ENCODE data around the gene GIMAP8. TPM values are rescaled to one million over a fixed set of nuclear protein-coding genes. Genes with fewer than 3 reads are reported as not detected.

GIMAP8 gene
- total and polyA plus RNA-seq, 2 of the 8 experiments (the other 6 are each of a cell fraction or from before 2014, with no cell fraction given), result not detected

DNA sequence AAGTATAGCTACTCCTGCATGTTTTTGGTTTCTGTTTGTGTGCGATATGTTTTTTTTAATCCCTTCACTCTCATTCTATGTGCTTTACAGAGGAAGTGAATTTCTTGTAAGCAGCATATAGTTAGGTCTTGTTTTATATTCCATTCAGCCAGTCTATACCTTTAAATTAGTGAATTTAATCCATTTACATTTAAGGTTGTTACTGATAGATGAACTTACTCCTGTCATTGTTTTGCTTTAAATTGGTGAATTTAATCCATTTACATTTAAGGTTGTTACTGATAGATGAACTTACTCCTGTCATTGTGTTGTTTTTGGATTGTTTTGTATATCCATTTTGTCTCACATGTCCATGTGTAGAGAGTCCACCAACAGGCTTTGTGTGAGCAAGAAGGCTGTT lies 11.1 kb downstream of the GIMAP8 start (continued):
- no peak for TF ChIP-seq RBBP5 (IDR thresholded peaks at IDR 0.05; ENCODE audit: borderline replicate concordance, low read depth, low read length)

DNA sequence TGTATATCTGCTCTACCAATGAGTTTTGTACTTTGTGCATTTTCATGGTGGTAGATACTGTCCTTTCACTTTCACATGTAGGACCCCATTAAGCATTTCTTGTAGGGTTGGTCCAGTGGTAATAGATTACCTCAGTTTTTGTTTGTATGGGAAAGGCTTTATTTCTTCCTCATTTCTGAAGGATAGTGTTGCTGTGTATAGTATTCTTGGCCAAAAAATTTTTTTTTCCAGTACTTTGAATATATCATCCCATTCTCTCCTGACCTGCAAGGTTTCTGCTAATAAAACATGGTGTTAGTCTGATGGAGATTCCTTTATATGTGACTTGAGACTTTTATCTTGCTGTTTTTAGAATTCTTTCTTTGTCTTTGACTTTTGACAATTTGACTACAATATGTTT lies 12.0 kb downstream of the GIMAP8 start:
- peaks cover 0 to 6% of the 10 kb centered on the region in 2 experiments; a peak in 2 of 4 replicates for H3K9me3 ChIP-seq (ENCODE audit: insufficient read depth in 2 of 2, low read depth in 1 of 2, low read length in 1 of 2)
- H3K23me2 ChIP-seq (ENCODE audit: low read depth, low read length), result no peaks in the 10 kb centered on the region
- H3K9ac ChIP-seq (replicated peaks in 1 of 4; ENCODE audit: extremely low read depth in 1 of 4, low read depth in 3 of 4, low read length in 3 of 4), result no peak overlapping the region
- H3K23ac ChIP-seq (ENCODE audit: insufficient read length), result no peak overlapping the region
- CTCF ChIA-PET (ENCODE audit: partially characterized antibody), result no interaction called here
- no peak overlapping the region for H4K8ac ChIP-seq (ENCODE audit: extremely low read depth, insufficient read depth, low read length)
- no peaks in the 10 kb centered on the region for H3K4me1 ChIP-seq (replicated peaks in 1 of 4; ENCODE audit: control insufficient read depth in 3 of 4, insufficient read depth in 4 of 4, low read length in 3 of 4)
- no peak overlapping the region for H2BK5ac ChIP-seq (ENCODE audit: low read depth, low read length)
- no peak overlapping the region for H3K4me3 ChIP-seq (ENCODE audit: extremely low read depth in 1 of 4, insufficient read depth in 2 of 4, low read depth in 3 of 4, low read length in 4 of 4)
- no peak overlapping the region for H3K4me2 ChIP-seq (ENCODE audit: insufficient read depth in 1 of 2, low read depth in 2 of 2, low read length in 2 of 2)
- no peak overlapping the region for H4K5ac ChIP-seq (ENCODE audit: insufficient read length, low read depth, low read length)
- no peaks in the 10 kb centered on the region for H4K20me1 ChIP-seq (replicated peaks in 1 of 2; ENCODE audit: control insufficient read depth in 1 of 2, insufficient read depth in 2 of 2, low read length in 2 of 2)
- H2AK5ac ChIP-seq (ENCODE audit: low read depth, low read length), result no peak overlapping the region
- no peak overlapping the region for H2BK15ac ChIP-seq (ENCODE audit: low read length)
- H2BK20ac ChIP-seq (ENCODE audit: low read length), result no peak overlapping the region
- H3K56ac ChIP-seq (replicated peaks; ENCODE audit: insufficient read length, low read depth, low read length), result no peak overlapping the region
- no peaks in the 10 kb centered on the region for H3K79me1 ChIP-seq (ENCODE audit: low read depth, low read length)
- no peak overlapping the region for H2BK120ac ChIP-seq (replicated peaks; ENCODE audit: low read depth, low read length)
- no peak overlapping the region for H3K4ac ChIP-seq (replicated peaks; ENCODE audit: insufficient read length, low read depth, low read length)
- H2AFZ ChIP-seq (ENCODE audit: low read length), result no peak overlapping the region
- DNase-seq (ENCODE audit: low read depth in 1 of 2, low spot score in 2 of 2) (no peak), FAIRE-seq (no peak)
- H2BK12ac ChIP-seq (ENCODE audit: low read depth, low read length), result no peak overlapping the region
- H3K27ac ChIP-seq (ENCODE audit: low read depth, low read length), result no peak overlapping the region
- no peak overlapping the region for H3K14ac ChIP-seq (ENCODE audit: insufficient read length)
- no peaks in the 10 kb centered on the region for H3K79me2 ChIP-seq (ENCODE audit: control insufficient read depth in 1 of 2, insufficient read depth in 2 of 2, low read length in 2 of 2)
- no peaks in the 10 kb centered on the region for H3K27me3 ChIP-seq (replicated peaks in 1 of 4; ENCODE audit: control insufficient read depth in 3 of 4, extremely low read depth in 1 of 4, insufficient read depth in 3 of 4, low read length in 3 of 4)
- no peak overlapping the region for H3K18ac ChIP-seq (ENCODE audit: extremely low read depth, low read length)
- H4K91ac ChIP-seq (replicated peaks; ENCODE audit: insufficient read length, low read length), result no peak overlapping the region
- H3K36me3 ChIP-seq (ENCODE audit: control insufficient read depth in 2 of 4, insufficient read depth in 4 of 4, low read length in 3 of 4), result no peaks in the 10 kb centered on the region
- POLR2A ChIA-PET (ENCODE audit: partially characterized antibody), result no interaction called here
- TF ChIP-seq MAX (IDR thresholded peaks at IDR 0.05) (no peak), BCL11A (IDR thresholded peaks at IDR 0.05; ENCODE audit: low read depth in 2 of 2, low read length in 2 of 2) (no peak), BRCA1 (IDR thresholded peaks at IDR 0.05; ENCODE audit: low read depth, low read length) (no peak), USF2 (IDR thresholded peaks at IDR 0.05; ENCODE audit: low read length) (no peak), RAD21 (IDR thresholded peaks at IDR 0.05 in 1 of 2, conservative IDR thresholded peaks at IDR 0.05 in 1 of 2; ENCODE audit: low read depth in 2 of 2, low read length in 2 of 2) (no peak), TCF12 (IDR thresholded peaks at IDR 0.05; ENCODE audit: low read depth, low read length) (no peak), CREB1 (IDR thresholded peaks at IDR 0.05) (no peak), TEAD4 (IDR thresholded peaks at IDR 0.05; ENCODE audit: low read depth, low read length) (no peak), CHD2 (IDR thresholded peaks at IDR 0.05; ENCODE audit: low read length) (no peak), EZH2 (IDR thresholded peaks at IDR 0.05; ENCODE audit: low read depth, low read length, severe bottlenecking) (no peak), KDM4A (IDR thresholded peaks at IDR 0.05; ENCODE audit: low read depth, low read length, severe bottlenecking) (no peak), ASH2L (IDR thresholded peaks at IDR 0.05; ENCODE audit: low read length) (no peak)

All from H1 (cell line).